Measurements from ENCODE around the gene SHROOM2. TPM values are rescaled to one million over a fixed set of nuclear protein-coding genes. Genes with fewer than 3 reads are reported as not detected.

Gene SHROOM2
- total RNA-seq, 1 experiment from 2014 or later: 13.9 TPM

DNA sequence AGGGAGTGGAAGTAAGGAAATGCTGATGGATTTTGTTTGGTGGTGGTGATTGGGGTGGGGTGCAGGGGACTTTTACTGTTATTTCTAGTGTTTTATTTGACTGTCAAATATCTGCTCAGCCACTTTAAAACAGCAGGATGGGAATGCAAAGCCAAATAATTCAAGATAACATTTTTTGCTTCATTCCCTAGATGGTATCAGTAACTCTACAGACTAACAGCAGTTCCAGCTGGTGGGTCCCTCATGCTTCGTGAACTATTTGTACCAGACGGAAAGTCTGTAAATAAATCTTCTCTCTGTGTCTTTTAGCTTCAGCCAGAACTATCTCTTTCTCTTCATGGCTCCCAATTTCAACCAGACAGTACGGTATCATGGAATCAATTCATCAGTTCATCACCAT, 48.1 kb upstream of the SHROOM2 start:
- Histone ChIP-seq H2BK20ac (ENCODE audit: low read depth, low read length, poor library complexity, severe bottlenecking) (no peak overlapping the region), H2AK5ac (ENCODE audit: insufficient read length, low read length) (no peak overlapping the region), H2BK15ac (ENCODE audit: low read depth, low read length) (no peak overlapping the region), H2BK12ac (ENCODE audit: insufficient read length, low read depth, low read length) (no peak overlapping the region), H3T11ph (ENCODE audit: low read length) (no peak overlapping the region), H3K4me2 (ENCODE audit: insufficient read depth, insufficient read length, low read length) (no peak overlapping the region), H3K27me3 (ENCODE audit: insufficient read depth, low read length) (no peaks in the 10 kb centered on the region), H3K79me1 (ENCODE audit: insufficient read depth, low read depth, low read length, poor library complexity, severe bottlenecking) (no peaks in the 10 kb centered on the region), H3K14ac (ENCODE audit: insufficient read depth, low read length) (no peak overlapping the region), H3K9ac (ENCODE audit: extremely low read depth, insufficient read length, low read length) (no peak overlapping the region), H3K18ac (ENCODE audit: insufficient read length, low read depth, low read length) (no peak overlapping the region), H4K20me1 (ENCODE audit: control insufficient read depth, insufficient read depth, insufficient read length) (no peaks in the 10 kb centered on the region), H3K4ac (ENCODE audit: low read depth, low read length) (no peak overlapping the region), H3K9me3 (ENCODE audit: control insufficient read depth, low read depth, low read length) (peaks cover 2% of the 10 kb centered on the region), H4K8ac (replicated peaks; ENCODE audit: insufficient read length, low read depth, low read length) (no peak overlapping the region), H3K23ac (ENCODE audit: insufficient read length, low read depth, low read length) (no peak overlapping the region), H3K56ac (ENCODE audit: insufficient read length, low read depth, low read length) (no peak overlapping the region), H2BK120ac (ENCODE audit: low read depth, low read length, poor library complexity, severe bottlenecking) (no peak overlapping the region), H4K5ac (ENCODE audit: insufficient read length, low read depth, low read length) (no peak overlapping the region), H4K91ac (ENCODE audit: insufficient read length, low read depth, low read length) (no peak overlapping the region), H2AFZ (ENCODE audit: low read length) (no peak overlapping the region), H3K4me1 (ENCODE audit: insufficient read depth, low read length) (no peaks in the 10 kb centered on the region), H2BK5ac (ENCODE audit: insufficient read length, low read length) (no peak overlapping the region), H3K79me2 (ENCODE audit: insufficient read depth, low read length) (no peaks in the 10 kb centered on the region), H3K27ac (ENCODE audit: insufficient read length, low read depth, low read length) (no peak overlapping the region), H3K23me2 (ENCODE audit: insufficient read length, low read depth, low read length, poor library complexity, severe bottlenecking) (no peaks in the 10 kb centered on the region)
- H3K9me3 Mint-ChIP-seq: peaks cover 21 to 45% of the 10 kb centered on the region in 2 experiments
- no peak for TF ChIP-seq CTCF (conservative IDR thresholded peaks at IDR 0.05)
- peaks cover 10 to 32% (median 30%) of the 10 kb centered on the region in 3 experiments; a peak in 6 of 7 replicates for H3K36me3 Mint-ChIP-seq (ENCODE audit: insufficient read depth in 1 of 3, low read depth in 3 of 3)
- no peak overlapping the region; a peak in 1 of 7 replicates for H3K27ac Mint-ChIP-seq
- no peaks in the 10 kb centered on the region for H3K4me1 Mint-ChIP-seq
- no peak for DNase-seq
- H3K27me3 Mint-ChIP-seq (ENCODE audit: low read depth): no peaks in the 10 kb centered on the region
- H3K4me3 Mint-ChIP-seq: no peak overlapping the region
- WGBS (ENCODE audit: extremely low coverage, insufficient read length, low lambda C conversion rate): no CpG with 5 or more reads among the region's 3 CpGs
